BLaER1 treated with 17β-estradiol and CSF1 and Interleukin-3, amounts not matched to agents 10 nM and 100 nM (cell line): ENCODE results near the gene PVALEF.

Experiments used
- H3K27ac ChIP-seq, 11 experiments: shearing (Covaris generic); formaldehyde crosslinking; 2 replicates each; pipeline ENCODE4 v1.8.1; 2022
- H3K27me3 ChIP-seq, 11 experiments: shearing (Covaris generic); formaldehyde crosslinking; 2 replicates each; pipeline ENCODE4 v1.8.1; 2022
- H3K36me3 ChIP-seq, 11 experiments: shearing (Covaris generic); formaldehyde crosslinking; 2 replicates each; pipeline ENCODE4 v1.8.1; 2022
- H3K4me1 ChIP-seq, 10 experiments: shearing (Covaris generic); formaldehyde crosslinking; 2 replicates each; pipeline ENCODE4 v1.8.1; 2022
- H3K4me2 ChIP-seq, 11 experiments: shearing (Covaris generic); formaldehyde crosslinking; 2 replicates each; pipeline ENCODE4 v1.8.1; 2022
- H3K4me3 ChIP-seq, 10 experiments: shearing (Covaris generic); formaldehyde crosslinking; 2 replicates each; pipeline ENCODE4 v1.8.1; 2022
- H3K9ac ChIP-seq, 11 experiments: shearing (Covaris generic); formaldehyde crosslinking; 2 replicates each; pipeline ENCODE4 v1.8.1; 2022
- H3K9me3 ChIP-seq, 11 experiments: shearing (Covaris generic); formaldehyde crosslinking; replicated peaks in 1 of 11; 2 replicates each; pipeline ENCODE4 v1.8.1; 2022
- H4K20me1 ChIP-seq, 11 experiments: shearing (Covaris generic); formaldehyde crosslinking; 2 replicates each; pipeline ENCODE4 v1.8.1; 2022
- Cebpa-rat ChIP-seq, 11 experiments: shearing (Covaris generic); IDR thresholded peaks; 2 replicates each; pipeline ENCODE4 v1.8.1; 2022

Gene PVALEF

DNA sequence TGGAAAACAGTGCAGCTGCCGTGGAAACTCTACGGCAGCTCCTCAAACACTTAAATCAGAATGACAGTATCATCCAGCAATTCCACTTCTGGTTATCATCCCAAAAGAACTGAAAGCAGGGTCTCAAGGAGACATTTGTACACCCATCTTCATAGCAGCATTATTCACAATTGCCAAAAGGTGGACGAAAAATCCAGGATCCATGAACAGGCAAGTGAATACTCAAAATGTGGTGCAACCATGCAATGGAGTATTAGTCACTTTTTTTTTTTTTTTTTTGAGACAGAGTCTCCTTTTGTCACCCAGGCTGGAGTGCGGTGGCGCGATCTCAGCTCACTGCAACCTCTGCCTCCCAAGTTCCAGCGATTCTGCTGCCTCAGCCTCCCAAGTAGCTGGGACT, 11.4 kb downstream of the PVALEF start:
- TF ChIP-seq Cebpa-rat (IDR thresholded peaks at IDR 0.05): no peak
- Histone ChIP-seq H3K4me3 (no peak overlapping the region), H3K9ac (no peak overlapping the region), H3K9me3 (peaks cover 6 to 16% (median 10%) of the 10 kb centered on the region in 11 experiments; a peak in 21 of 22 replicates), H4K20me1 (peaks cover 0 to 22% (median 0%) of the 10 kb centered on the region in 11 experiments; a peak in 5 of 22 replicates), H3K4me2 (no peak overlapping the region), H3K27me3 (peaks cover 0 to 8% (median 0%) of the 10 kb centered on the region in 11 experiments; a peak in 2 of 22 replicates), H3K36me3 (0 out of 22 replicates have a peak, but pooled peaks cover 0 to 5% (median 0%) of the 10 kb centered on the region in 11 experiments), H3K27ac (no peak overlapping the region), H3K4me1 (peaks cover 18 to 49% (median 34%) of the 10 kb centered on the region in 10 experiments)

DNA sequence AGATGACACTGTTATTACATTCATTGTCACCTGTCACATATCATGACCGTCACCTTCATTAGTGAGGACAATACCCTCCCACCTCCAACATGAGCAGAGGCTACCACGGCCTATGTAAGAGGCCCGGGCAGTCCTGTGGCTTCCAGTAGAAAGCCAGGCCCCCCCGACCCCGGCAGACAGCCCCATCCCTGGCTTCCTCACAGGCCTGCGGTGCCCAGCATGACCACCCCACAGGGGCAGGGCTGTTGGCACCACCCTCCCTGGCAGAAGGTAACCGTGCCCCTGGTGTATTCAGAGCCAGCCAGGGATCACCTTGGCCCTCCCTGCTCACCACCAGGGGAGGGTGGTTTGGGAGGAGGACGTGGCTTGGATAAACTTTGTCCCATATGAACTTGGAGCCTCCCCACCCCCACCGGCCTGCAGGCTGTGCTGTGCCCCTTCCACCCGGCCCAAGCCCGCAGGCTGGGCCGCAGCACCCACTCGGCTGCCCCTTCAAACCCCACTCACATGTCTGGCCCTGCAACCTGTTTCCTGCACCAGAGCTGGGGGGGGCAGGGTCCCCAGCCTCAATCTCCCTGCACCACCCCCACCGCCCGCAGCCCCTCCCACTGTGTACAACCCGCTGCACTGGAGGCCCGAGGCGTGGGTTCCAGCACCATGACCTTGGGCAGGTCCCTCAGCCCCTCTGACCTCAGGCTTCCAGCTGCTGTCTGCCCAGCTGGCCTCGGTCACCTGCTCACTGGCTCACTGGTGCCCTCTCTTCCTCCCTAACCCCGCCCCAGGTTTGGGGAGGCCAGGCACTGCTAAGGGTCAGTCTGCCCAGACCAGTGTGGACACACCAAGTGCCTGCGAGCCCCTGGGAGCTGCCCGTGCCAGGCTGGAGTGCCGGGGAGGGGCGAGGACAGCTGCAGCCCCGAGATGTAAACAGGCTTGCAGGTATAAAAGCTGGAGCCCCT, 13.1 kb downstream of the PVALEF start:
- H3K36me3 ChIP-seq: 0 out of 22 replicates have a peak, but pooled peaks cover 0 to 5% (median 0%) of the 10 kb centered on the region in 11 experiments
- peaks cover 0 to 24% (median 0%) of the 10 kb centered on the region in 11 experiments; a peak in 6 of 22 replicates for H4K20me1 ChIP-seq
- no peak overlapping the region for H3K27ac ChIP-seq
- H3K9ac ChIP-seq: peak overlapping the region in 5 of 11 experiments; percentile 22 to 63 (median 39); a peak in 3 of 22 replicates
- peaks cover 13 to 39% (median 31%) of the 10 kb centered on the region in 10 experiments for H3K4me1 ChIP-seq
- TF ChIP-seq Cebpa-rat (IDR thresholded peaks at IDR 0.05): no peak
- H3K9me3 ChIP-seq: peaks cover 6 to 16% (median 10%) of the 10 kb centered on the region in 11 experiments; a peak in 21 of 22 replicates
- H3K4me2 ChIP-seq: peak overlapping the region; percentile 33 to 98 (median 81); a peak in 20 of 22 replicates
- no peak overlapping the region; a peak in 1 of 20 replicates for H3K4me3 ChIP-seq
- H3K27me3 ChIP-seq: peaks cover 0 to 8% (median 0%) of the 10 kb centered on the region in 11 experiments; a peak in 2 of 22 replicates

- H3K4me3 ChIP-seq: no peak overlapping the region; a peak in 1 of 20 replicates
- peak overlapping the region in 7 of 11 experiments; percentile 21 to 63 (median 30); a peak in 9 of 22 replicates for H3K9ac ChIP-seq
- no peak for TF ChIP-seq Cebpa-rat (IDR thresholded peaks at IDR 0.05)
- H3K9me3 ChIP-seq: peaks cover 6 to 16% (median 10%) of the 10 kb centered on the region in 11 experiments; a peak in 21 of 22 replicates
- H3K27me3 ChIP-seq: peaks cover 0 to 8% (median 0%) of the 10 kb centered on the region in 11 experiments; a peak in 2 of 22 replicates
- peaks cover 13 to 39% (median 31%) of the 10 kb centered on the region in 10 experiments for H3K4me1 ChIP-seq
- peak overlapping the region; percentile 33 to 98 (median 81); a peak in 21 of 22 replicates for H3K4me2 ChIP-seq
- no peak overlapping the region; a peak in 1 of 22 replicates for H3K27ac ChIP-seq
- H3K36me3 ChIP-seq: 0 out of 22 replicates have a peak, but pooled peaks cover 0 to 5% (median 0%) of the 10 kb centered on the region in 11 experiments
- peaks cover 0 to 31% (median 0%) of the 10 kb centered on the region in 11 experiments; a peak in 6 of 22 replicates for H4K20me1 ChIP-seq
Observed at GRCh38 chr17:81179220-81179619, 13.9 kb downstream of the PVALEF start.

DNA sequence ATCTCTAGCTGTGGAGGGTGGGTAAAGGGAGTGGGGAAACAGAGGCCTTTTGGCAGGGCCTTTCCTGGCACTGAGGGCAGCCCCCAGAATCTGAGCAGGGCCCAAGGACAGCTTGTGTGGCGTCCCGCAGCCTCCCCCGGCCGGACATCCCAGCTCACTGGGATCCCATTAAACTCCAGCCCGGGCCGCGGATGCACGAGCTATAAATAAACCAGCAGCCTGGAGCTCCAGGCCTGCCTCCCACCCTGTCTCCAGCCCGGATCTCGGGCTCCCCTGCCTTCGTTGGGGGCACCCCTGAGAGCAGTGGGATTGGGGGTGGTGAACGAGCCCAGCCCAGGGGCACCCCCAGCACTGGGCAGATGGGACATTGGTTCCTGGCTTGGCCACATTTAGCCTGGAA, 14.6 kb downstream of the PVALEF start:
- peaks cover 0 to 31% (median 0%) of the 10 kb centered on the region in 11 experiments; a peak in 6 of 22 replicates for H4K20me1 ChIP-seq
- no peak overlapping the region; a peak in 1 of 22 replicates for H3K27ac ChIP-seq
- H3K27me3 ChIP-seq: peaks cover 0 to 11% (median 0%) of the 10 kb centered on the region in 11 experiments; a peak in 6 of 22 replicates
- H3K4me1 ChIP-seq: peaks cover 13 to 39% (median 31%) of the 10 kb centered on the region in 10 experiments
- no peak overlapping the region; a peak in 1 of 20 replicates for H3K4me3 ChIP-seq
- peaks cover 6 to 15% (median 10%) of the 10 kb centered on the region in 11 experiments; a peak in 21 of 22 replicates for H3K9me3 ChIP-seq
- TF ChIP-seq Cebpa-rat (IDR thresholded peaks at IDR 0.05): no peak
- 0 out of 22 replicates have a peak, but pooled peaks cover 0 to 5% (median 0%) of the 10 kb centered on the region in 11 experiments for H3K36me3 ChIP-seq
- peak overlapping the region in 7 of 11 experiments; percentile 4 to 63 (median 30); a peak in 10 of 22 replicates for H3K9ac ChIP-seq
- H3K4me2 ChIP-seq: peak overlapping the region; percentile 33 to 98 (median 81); a peak in 20 of 22 replicates

DNA sequence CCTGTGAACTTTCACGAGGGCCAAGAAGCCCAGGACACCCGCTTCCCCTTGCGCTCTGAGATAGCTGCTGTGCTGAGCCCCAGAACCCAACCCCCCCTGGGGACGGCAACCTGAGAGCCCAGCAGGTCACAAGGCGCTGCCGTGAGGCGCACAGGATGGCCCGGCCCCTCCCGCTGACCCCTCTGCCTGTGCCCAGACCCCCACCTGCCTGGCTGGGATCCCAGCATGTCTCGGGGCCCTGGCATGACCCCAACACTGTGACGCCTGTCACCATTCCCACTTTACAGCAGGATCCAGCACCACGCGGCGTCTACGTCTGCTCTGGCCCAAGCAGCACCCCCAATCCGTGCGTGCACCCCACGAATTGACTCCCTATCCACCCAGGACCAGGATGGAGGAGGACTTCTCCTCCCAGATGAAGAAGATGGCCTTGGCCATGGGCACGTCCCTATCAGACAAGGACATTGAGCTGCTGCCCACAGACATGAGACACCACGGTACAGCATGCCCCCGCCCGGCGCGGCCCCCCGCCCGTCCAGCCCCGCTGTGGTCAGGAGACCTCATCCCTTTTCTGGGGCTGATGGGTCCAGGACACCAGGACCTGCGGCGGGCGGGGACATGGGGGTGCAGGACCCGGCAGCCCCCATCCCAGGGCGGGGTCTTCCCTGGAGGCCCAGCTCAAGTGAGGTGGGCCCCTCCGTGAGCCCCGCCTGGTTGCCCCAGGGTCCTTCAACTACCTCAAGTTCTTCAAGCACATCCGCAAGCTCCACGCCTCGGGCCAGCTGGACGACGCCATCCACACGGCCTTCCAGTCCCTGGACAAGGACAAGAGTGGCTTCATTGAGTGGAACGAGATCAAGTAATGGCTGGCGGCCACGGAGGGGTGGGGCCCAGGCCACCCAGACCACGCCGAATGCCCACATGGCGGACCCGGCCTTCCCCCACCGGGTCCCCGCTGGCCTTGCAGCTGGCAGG, 15.8 kb downstream of the PVALEF start:
- no peak overlapping the region for H3K4me3 ChIP-seq
- no peak overlapping the region; a peak in 1 of 22 replicates for H3K9ac ChIP-seq
- H3K9me3 ChIP-seq: peaks cover 0 to 2% (median 0%) of the 10 kb centered on the region in 11 experiments; a peak in 3 of 22 replicates
- H4K20me1 ChIP-seq: peaks cover 0 to 31% (median 0%) of the 10 kb centered on the region in 11 experiments; a peak in 6 of 22 replicates
- H3K4me2 ChIP-seq: peak overlapping the region in 5 of 11 experiments; percentile 80 to 98 (median 89); a peak in 9 of 22 replicates
- H3K4me1 ChIP-seq: peaks cover 13 to 39% (median 33%) of the 10 kb centered on the region in 10 experiments
- no peak for TF ChIP-seq Cebpa-rat (IDR thresholded peaks at IDR 0.05)
- no peaks in the 10 kb centered on the region for H3K36me3 ChIP-seq
- H3K27ac ChIP-seq: no peak overlapping the region
- H3K27me3 ChIP-seq: peaks cover 0 to 11% (median 0%) of the 10 kb centered on the region in 11 experiments; a peak in 6 of 22 replicates

DNA sequence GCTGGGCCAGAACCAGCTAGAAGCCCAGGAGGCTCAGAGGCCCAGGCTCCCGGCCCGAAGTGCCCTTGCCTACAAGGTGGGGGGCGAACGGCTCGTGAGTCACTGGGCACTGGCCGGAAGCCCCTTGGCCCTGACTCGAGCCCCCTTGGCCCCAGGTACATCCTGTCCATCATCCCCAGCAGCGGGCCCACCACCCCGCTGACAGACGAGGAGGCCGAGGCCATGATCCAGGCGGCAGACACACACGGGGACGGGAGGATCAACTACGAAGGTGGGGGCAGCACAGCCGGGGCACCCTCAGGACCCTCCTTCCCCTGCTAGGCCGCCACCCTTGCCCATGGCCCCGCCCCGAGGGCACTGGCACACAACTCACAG, 16.5 kb downstream of the PVALEF start:
- no peak overlapping the region for H3K4me3 ChIP-seq
- no peaks in the 10 kb centered on the region for H3K36me3 ChIP-seq
- no peak for TF ChIP-seq Cebpa-rat (IDR thresholded peaks at IDR 0.05)
- no peak overlapping the region for H3K27ac ChIP-seq
- peaks cover 13 to 39% (median 33%) of the 10 kb centered on the region in 10 experiments for H3K4me1 ChIP-seq
- H4K20me1 ChIP-seq: peaks cover 0 to 31% (median 0%) of the 10 kb centered on the region in 11 experiments; a peak in 6 of 22 replicates
- H3K4me2 ChIP-seq: no peak overlapping the region
- peaks cover 0 to 11% (median 0%) of the 10 kb centered on the region in 11 experiments; a peak in 6 of 22 replicates for H3K27me3 ChIP-seq
- H3K9ac ChIP-seq: no peak overlapping the region
- H3K9me3 ChIP-seq: no peaks in the 10 kb centered on the region

DNA sequence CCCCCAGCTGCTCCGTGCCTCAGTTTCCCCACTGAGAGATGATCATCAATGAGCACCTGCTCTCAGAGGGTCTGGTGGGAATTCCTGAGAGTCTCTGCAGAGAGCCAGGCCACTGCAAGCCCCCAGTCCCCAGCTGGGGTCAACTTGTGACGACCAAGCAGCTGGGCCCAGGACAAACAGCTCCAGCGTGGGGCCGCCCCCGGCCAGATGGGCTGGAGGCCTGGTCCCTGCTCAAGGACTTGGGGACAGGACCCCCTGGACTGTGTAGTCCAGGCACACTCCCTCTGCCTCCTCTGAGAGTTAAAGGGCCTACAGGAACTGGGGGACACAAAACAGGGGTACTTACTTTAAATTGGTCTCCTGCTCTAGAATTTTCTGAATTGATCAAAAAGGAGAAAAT, 17.3 kb downstream of the PVALEF start:
- no peak overlapping the region for H3K9ac ChIP-seq
- TF ChIP-seq Cebpa-rat (IDR thresholded peaks at IDR 0.05): no peak
- H4K20me1 ChIP-seq: peaks cover 0 to 34% (median 0%) of the 10 kb centered on the region in 11 experiments; a peak in 7 of 22 replicates
- H3K27me3 ChIP-seq: peaks cover 0 to 11% (median 0%) of the 10 kb centered on the region in 11 experiments; a peak in 6 of 22 replicates
- no peak overlapping the region for H3K27ac ChIP-seq
- H3K4me1 ChIP-seq: peaks cover 13 to 39% (median 36%) of the 10 kb centered on the region in 10 experiments
- no peaks in the 10 kb centered on the region for H3K36me3 ChIP-seq
- H3K4me2 ChIP-seq: no peak overlapping the region
- H3K4me3 ChIP-seq: no peak overlapping the region
- no peaks in the 10 kb centered on the region for H3K9me3 ChIP-seq
